ENCODE data around the gene HDDC3. TPM values are rescaled to one million over a fixed set of nuclear protein-coding genes. Genes with fewer than 3 reads are reported as not detected.

Gene HDDC3
- total RNA-seq, 1 donor from 2014 or later: 20.9 TPM

DNA sequence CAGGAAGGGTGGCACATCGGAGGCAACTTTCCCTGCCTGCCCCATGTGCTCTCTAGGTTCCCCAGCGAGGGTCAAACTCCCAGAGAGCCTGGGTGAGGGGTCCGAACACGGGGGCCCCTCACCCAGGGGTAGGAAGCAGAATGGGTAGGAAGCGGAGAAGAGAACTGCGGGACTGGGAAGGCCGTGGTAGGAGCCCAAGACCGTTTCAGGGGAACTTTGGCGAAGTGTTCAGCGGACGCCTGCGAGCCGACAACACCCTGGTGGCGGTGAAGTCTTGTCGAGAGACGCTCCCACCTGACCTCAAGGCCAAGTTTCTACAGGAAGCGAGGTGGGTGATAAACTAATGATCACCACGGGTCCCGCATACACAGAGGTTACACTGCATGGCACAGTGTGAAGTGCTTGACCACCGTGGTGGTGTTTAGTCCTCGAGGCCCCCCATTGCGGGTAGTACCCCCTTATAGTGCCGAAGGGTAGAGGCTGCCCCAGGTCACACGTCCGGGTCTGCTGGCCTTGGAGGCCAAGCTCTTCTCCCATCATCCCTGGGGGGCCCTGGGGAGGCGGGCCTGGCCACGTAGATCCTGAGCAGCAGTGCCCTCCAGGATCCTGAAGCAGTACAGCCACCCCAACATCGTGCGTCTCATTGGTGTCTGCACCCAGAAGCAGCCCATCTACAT lies 39.7 kb downstream of the HDDC3 start:
- no peak for DNase-seq (ENCODE audit: low spot score)

GRCh38 chr15:90892023-90892422 lies 40.3 kb downstream of the HDDC3 start:
- DNase-seq (ENCODE audit: low spot score): no peak

GRCh38 chr15:90891346-90891949 lies 40.9 kb downstream of the HDDC3 start:
- DNase-seq (ENCODE audit: low spot score): no peak

GRCh38 chr15:90890839-90891238 lies 41.5 kb downstream of the HDDC3 start:
- DNase-seq (ENCODE audit: low spot score): no peak

DNA sequence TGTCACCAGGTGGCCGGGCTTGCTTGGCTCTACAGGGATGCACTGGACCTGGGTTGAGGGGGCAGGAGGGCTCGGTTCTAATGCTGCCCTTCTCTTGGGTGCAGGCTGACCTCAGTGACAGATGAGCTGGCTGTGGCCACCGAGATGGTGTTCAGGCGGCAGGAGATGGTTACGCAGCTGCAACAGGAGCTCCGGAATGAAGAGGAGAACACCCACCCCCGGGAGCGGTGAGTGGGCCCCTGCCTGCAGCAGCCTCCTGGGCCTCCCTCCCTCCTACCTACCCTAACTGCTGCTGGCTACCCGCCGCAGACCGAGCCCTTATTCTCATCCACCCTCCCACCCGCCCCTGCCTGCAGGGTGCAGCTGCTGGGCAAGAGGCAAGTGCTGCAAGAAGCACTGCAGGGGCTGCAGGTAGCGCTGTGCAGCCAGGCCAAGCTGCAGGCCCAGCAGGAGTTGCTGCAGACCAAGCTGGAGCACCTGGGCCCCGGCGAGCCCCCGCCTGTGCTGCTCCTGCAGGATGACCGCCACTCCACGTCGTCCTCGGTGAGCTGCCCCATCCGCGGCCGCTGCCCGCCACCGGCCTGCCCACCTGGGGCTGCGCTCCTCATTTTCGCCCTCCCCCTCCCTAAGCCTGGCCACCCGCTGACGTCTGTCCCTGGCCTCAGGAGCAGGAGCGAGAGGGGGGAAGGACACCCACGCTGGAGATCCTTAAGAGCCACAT lies 42.5 kb downstream of the HDDC3 start:
- no peak for DNase-seq (ENCODE audit: low spot score)

- no peak for DNase-seq (ENCODE audit: low spot score)
Observed at GRCh38 chr15:90889313-90889730, 43.0 kb downstream of the HDDC3 start.

DNA sequence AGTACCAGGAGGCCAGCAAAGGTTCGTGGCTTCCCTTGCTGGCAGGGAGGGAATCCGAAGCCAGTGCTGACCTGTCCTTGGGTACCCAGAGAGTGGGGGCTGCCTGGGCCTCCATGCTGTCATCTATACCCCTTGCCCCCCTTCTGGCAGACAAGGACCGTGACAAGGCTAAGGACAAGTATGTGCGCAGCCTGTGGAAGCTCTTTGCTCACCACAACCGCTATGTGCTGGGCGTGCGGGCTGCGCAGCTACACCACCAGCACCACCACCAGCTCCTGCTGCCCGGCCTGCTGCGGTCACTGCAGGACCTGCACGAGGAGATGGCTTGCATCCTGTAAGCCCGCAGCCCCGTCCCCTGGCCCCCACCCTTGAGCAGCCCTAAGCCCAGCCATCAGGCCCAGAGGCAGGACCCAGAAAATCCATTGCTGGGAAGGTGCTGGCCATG lies 45.3 kb downstream of the HDDC3 start:
- no peak for DNase-seq (ENCODE audit: low spot score)

DNA sequence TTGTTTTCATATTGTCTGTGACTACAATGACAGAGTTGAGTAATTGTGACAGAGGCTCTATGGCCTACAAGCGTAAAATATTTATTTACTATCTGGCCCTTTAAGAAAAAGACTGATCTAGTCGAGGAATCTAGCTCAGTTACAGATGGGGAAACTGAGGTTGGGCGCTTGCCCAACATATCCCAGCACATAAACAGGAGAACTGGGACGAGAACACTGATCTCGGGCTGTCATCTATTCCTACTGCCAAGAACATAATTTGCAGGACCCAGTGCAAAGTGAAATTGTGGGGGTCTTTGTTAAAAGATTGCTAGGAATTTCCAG lies 46.1 kb downstream of the HDDC3 start:
- no peak for DNase-seq (ENCODE audit: low spot score)

DNA sequence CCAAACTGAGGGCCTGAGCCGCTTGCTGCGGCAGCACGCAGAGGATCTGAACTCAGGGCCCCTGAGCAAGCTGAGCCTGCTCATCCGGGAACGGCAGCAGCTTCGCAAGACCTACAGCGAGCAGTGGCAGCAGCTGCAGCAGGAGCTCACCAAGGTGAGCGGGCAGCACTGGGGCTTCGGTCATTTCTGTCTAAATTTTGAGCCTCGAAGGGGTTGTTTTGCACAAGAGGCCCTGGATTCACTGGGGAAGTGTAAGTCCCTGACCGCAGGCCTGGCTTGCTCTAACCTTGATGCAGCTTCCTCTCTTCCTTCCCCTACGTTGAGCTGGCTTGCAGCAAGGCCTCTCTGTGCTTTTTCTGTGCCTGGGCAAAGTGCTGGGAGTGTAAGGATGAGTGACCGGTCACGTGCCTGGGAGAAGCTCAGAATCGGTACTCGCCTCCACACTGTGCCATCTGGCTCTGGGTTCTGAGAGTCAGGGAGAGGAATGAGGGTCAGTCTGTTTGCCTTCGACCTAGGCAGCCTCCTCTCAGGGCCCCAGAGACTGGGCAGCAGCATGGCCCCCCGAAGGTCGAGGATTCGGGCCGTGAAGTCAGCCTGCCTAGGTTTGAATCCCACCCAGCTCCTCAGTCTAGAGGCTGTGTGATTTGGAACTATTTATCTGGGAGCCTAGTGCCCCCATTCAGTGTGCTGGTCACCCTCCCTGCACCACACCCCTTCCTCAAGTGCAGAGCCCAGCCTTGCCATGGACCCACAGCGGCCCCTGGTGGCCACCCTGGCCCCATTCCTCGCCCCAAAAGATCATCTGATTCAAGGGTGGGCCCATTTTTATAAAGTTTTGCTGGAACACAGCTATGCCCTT lies 46.7 kb downstream of the HDDC3 start:
- peak; percentile 67 for DNase-seq (ENCODE audit: low spot score)

DNA sequence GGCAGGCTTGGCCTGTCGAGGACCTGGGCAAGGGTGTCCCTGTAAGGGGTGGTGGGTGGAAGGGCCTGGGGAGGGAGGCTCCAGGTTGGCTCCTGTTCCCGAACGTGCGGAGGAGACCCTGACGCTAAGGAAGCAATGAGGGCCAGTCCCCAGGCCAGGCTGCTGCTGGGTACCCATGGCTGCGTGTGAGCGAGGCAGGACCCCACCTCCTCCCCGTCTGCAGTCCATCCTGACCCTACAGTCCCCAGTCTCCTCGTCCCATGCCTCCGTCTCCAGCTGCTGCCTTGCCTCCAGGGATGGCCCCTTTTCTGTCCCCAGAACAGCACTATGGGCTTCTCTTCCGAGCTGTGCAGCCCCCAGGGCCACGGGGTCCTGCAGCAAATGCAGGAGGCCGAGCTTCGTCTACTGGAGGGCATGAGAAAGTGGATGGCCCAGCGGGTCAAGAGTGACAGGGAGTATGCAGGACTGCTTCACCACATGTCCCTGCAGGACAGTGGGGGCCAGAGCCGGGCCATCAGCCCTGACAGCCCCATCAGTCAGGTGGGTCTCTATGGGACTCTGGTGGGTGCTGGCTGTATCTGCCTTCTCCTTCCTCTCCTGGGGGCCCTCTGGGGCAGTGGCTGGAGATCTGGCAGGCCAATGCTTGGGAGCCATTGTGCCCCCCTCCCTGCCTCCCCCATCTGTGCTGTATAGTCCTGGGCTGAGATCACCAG lies 47.5 kb downstream of the HDDC3 start:
- DNase-seq (ENCODE audit: low spot score): no peak

DNA sequence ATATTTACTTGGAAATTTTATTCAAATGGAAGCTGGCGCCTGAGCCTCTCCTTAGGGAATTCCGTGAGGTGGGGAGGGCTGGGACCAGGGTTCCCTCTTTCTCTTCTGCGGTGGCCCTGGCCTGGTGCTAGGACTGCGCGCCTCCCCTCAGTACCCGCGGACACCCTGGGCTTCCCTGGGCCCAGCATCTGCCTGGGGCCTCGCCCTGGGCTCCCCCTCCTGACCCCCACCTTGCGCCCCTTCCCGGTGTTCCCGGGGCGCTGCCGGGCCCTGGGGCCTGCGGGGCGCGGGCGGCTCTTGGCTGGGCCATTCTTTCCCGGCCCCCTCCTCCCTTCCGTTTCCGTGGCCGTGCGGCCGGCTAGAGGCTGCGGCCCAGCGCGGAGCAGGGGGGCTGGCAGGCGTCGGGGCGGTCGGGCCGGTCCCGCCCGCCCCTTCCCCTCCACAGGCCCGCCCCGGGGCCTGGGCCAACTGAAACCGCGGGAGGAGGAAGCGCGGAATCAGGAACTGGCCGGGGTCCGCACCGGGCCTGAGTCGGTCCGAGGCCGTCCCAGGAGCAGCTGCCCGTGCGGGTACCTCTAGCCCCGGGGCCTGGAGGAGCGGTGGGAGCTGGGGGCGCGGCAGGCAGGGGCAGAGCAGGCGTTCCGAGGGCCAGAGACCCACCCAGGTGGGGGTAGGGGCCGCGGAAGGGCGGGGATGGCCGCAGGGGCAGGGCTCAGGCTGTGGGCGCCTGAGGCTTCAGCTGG lies 48.2 kb downstream of the HDDC3 start, which contains the start of gene FES:
FES (plus strand) TSS at position 529 of the 743 bp plus-strand sequence. CDS start 542 bp downstream, outside the sequence.
- DNase-seq (ENCODE audit: low spot score): peak; percentile 50

- DNase-seq (ENCODE audit: low spot score): no peak
Observed at GRCh38 chr15:90883526-90883975, 48.8 kb downstream of the HDDC3 start.

DNA sequence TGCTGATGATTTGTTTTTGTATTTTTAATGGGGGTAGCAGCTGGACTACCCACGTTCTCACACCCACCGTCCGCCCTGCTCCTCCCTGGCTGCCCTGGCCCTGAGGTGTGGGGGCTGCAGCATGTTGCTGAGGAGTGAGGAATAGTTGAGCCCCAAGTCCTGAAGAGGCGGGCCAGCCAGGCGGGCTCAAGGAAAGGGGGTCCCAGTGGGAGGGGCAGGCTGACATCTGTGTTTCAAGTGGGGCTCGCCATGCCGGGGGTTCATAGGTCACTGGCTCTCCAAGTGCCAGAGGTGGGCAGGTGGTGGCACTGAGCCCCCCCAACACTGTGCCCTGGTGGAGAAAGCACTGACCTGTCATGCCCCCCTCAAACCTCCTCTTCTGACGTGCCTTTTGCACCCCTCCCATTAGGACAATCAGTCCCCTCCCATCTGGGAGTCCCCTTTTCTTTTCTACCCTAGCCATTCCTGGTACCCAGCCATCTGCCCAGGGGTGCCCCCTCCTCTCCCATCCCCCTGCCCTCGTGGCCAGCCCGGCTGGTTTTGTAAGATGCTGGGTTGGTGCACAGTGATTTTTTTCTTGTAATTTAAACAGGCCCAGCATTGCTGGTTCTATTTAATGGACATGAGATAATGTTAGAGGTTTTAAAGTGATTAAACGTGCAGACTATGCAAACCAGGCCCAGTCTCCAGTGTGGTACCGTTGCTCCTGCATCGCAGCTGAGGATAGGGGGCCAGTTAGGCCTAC lies 49.4 kb downstream of the HDDC3 start:
- no peak for DNase-seq (ENCODE audit: low spot score)

DNA sequence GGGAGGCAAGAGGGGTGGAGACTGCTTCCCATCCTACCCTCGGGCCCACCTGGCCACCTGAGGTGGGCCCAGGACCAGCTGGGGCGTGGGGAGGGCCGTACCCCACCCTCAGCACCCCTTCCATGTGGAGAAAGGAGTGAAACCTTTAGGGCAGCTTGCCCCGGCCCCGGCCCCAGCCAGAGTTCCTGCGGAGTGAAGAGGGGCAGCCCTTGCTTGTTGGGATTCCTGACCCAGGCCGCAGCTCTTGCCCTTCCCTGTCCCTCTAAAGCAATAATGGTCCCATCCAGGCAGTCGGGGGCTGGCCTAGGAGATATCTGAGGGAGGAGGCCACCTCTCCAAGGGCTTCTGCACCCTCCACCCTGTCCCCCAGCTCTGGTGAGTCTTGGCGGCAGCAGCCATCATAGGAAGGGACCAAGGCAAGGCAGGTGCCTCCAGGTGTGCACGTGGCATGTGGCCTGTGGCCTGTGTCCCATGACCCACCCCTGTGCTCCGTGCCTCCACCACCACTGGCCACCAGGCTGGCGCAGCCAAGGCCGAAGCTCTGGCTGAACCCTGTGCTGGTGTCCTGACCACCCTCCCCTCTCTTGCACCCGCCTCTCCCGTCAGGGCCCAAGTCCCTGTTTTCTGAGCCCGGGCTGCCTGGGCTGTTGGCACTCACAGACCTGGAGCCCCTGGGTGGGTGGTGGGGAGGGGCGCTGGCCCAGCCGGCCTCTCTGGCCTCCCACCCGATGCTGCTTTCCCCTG lies 50.2 kb downstream of the HDDC3 start:
- no peak for DNase-seq (ENCODE audit: low spot score)

- DNase-seq (ENCODE audit: low spot score): no peak
Observed at GRCh38 chr15:90881181-90881977, 51.0 kb downstream of the HDDC3 start.

- no peak for DNase-seq (ENCODE audit: low spot score)
Observed at GRCh38 chr15:90880381-90881145, 51.8 kb downstream of the HDDC3 start.
